NCI-H1694 (cell line): Measurements from ENCODE around the gene ANKRD10.

ENCODE experiments used
- DNase-seq: peaks from one replicate; lab custom pipeline; 2025; lab: John Stamatoyannopoulos, UW

Gene ANKRD10

DNA sequence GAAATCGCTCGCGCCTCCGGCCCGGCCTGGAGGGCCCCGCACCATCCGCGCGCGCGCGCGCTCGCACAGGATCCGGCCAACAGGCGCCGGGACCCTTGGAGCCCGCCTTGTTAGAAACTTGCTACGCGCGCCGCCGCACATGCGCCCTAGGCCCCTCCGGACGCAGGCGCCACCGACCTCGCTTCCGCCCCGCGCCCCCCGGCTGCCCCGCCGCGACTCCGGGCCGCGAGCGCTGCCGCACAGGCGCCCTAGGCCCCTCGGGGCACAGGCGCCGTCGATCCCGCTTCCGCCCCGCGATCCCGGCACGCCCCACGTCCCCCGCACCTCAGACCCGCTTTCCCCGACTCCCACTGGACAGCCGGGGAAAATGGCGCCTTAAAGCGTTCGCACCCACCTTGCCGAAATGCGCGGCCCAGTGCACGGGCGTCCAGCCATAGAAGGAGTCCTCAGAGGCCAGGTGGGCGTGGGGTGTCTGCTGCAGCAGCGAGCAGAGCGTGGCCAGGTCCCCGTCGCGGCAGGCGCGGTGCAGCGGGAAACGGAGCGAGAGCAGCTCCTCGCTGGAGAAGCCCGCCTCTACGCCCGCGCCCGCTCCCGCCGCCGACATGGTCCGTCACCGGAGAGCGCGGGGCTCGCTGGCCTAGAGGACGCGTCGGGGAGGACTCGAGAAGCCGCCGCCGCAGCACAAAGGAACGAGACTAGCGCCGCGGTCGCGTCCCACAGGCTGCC, 375 bp downstream of the ANKRD10 start:
- DNase-seq = peak; percentile 44

DNA sequence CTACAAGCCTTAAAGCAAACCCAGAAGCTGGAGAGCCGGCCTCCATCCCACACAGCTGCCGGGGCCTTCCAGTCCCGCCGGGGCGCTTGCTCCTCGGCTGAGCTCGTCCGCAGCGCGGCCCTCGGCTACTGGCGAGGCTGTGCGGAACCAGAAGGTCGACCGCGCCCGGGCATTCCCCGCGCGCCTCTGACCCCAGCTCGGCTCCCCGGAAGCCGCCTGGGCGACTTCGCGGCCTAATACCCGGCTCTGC, 863 bp downstream of the ANKRD10 start:
- no peak for DNase-seq

DNA sequence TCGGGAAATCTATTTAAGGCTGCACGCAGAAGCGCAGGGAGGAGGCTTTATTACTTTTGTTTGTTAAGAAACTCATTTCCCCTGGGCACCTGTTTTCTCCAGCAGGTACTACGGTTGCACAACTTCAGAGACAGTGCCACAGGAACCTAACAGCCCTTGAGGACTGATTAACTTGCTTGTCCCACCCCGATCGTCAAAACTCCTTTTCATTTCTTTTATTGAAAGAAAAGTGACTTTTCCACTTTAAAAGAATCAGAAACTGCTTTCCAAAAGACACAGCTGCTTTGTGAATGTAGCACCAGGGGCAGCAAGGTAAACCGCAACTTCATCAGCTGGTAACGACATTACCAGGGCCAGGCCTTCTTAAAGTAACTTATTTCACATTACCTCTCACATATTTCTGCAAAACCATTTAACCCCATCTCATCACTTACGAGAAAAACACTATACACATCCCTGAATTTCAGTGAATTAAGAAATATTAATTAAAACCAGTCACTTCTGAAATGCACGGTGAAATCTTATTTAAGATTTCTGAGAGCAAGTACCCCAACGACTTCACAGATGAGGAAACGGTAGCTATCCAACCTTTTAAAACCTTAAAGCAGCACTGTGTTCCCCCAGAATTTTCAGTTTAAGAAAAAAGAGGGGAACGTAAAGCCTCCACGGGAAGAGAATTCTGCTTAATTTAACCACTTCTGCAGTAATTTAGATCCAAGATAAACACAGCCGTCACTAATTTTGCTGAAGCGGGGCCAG, 1.4 kb downstream of the ANKRD10 start:
- no peak for DNase-seq

DNA sequence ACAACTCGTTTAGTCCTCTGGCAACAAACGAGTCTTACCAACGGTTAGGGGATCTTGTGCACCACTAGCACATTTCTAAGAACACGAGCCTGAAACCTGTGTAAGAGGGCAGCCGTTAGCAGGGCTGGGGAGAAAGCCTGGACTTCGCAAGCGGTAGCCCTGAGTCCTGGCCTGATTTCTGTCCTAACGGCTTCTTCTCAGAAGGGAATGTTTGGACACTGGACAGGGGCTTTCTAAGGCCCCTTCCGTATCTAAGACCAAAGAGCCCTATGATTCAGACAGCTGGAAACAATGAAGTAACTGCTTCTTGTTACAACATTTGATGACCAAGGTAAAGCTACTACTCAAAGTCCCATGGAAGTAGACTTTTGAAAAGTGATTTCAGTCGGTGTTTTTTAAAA, 2.2 kb downstream of the ANKRD10 start:
- DNase-seq = no peak

DNA sequence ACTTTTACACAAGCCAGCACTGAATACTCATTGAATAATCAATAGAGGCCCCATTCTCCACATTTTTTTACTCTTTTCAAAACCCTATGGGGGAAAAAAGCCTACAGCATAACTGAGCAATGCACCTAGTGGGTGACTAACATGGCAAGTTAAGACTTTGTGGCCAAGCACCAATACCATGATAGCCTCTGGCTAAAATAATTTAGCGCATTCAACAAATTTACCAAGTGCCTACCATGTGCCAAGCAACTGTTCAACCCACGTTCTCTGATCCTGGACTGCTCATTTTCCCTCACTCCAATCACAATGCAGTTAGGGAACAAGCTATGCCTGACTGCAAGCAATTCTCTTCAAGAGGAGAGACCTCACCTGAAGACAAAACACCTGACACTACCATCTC, 3.0 kb downstream of the ANKRD10 start:
- DNase-seq = no peak

DNA sequence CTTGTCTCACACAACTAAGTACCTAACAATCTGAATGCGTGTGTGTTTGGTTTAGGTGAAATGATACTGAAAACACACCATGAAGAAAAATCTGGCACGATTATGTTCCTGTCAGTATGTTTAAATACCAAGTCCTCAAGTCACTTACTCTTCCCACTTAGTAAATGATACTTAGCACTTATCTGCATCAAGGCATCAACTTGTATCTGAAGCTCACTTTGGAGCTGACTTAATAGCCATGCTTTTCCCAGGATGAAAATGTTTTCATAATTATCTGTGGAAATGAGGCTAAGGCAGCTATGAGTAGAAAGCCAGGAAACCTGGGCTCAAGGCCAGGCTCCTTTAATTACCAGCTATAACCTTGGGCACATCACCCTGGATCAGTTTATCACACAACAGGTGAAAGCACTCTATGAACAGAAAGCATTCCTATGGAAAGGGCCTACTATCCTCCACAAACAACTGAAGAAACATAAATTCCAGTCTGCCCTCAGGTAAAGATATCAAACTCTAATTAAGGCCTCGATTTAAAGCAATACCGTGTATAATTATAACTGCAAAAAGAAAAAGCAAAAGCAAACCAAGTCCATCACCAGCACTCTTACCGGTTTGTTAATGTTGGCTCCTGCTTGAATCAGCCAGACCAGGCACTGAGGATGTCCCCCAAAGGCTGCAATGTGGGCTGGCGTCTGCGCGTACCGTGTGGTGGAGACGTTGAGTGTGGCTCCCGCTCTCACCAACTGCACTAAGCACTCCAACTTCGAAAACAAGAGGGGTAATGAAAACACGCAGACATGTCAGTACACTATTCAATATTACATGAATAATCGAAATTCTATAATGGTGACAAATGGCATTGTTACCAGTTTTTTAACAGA, 4.6 kb downstream of the ANKRD10 start:
- DNase-seq = no peak

DNA sequence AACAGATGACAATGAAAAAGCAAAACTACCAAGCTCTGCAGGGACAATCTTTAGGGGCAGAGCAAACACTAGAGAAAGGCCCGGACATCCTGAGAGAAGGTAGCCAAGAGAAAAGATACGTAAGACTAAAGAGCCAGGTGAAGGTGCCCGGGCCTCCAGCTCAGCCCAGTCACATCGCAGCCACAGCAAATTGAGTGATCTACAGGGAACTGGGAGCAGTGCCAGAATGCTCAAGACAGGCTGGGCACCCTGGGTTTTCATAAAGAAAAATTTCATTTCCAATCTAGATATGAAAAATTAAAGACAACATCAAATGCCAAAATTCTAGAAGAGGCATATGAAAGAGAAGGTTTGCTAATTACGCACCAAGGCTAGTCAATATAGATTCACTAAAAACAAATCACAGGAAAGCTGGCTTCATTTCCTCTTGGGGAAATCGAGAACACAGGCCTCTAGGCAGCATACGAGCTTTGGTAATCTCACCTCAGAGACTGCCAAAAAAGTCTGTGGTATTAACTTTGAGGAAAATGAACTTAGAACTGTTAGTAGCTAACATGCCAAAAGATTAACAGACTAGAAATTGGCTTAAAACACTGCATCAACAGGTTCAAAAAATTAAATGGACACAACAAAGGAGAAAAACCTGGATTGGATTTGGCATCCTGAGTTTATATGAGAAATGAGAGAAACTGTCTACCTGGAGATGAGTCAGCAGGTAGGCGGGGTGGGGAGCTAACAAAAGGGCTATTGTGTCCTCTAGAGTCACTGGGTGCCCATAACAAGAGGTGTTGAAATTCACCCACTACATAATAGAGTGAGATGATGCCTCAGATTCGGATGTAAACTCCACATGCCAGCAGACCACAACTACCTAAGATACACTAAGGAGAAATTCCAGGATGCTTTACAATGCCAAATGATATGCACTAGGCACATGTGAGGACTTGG, 6.6 kb downstream of the ANKRD10 start:
- DNase-seq = no peak

DNA sequence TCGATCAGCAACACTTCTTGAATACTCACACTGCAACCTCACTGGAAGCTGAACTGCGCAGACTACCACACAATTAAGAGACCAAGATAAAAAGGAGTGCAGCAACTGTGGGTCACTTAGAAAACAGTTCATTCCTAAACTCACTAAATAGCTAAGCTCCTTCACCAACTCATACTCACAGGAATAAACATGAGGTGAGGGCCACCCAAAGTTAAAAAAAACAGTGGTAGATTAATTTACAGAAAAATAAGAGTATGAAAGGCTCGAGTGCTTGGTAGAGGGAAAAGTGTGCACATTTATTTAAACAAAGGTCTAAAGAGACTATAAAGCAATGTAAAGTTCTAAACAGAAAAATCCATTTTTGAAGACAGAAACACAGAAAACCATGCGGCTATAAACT, 7.6 kb downstream of the ANKRD10 start:
- no peak for DNase-seq

DNA sequence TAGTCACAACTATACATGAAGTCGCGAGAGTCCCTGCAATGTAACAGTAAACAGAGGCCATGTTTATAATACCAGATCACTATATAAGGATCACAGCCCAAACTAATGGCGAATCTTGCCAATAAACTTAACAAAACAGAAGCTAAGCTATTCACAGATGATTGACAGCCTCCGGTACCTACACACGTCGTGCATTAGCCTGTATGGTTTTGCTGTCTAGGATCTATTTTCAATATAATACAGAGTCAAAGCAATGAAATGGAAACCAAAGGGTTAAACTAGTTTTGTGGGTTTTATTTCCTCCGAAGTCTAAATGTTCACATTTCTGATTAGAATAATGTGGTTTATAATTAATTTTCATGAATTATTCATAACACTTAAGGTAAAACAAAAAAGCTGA, 10.1 kb downstream of the ANKRD10 start:
- no peak for DNase-seq

DNA sequence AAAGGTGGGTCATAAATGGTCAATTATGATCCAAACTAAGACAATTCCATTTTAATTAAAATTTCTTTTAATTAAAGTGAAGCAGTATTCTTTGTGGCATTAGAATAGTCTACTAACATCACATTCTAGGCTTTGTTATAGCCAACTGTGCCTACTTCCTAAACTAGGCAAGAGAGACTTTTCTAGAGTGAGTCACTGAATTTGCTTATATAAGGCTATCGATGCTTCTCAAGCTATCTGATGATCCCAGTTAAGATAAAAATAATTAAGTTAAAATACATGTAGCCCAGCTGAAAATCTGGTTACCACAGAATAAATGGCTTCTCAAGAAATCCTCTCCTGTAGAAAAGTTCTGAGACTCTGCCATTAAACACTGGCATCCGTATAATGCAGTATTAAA, 12.5 kb downstream of the ANKRD10 start:
- DNase-seq = no peak

DNA sequence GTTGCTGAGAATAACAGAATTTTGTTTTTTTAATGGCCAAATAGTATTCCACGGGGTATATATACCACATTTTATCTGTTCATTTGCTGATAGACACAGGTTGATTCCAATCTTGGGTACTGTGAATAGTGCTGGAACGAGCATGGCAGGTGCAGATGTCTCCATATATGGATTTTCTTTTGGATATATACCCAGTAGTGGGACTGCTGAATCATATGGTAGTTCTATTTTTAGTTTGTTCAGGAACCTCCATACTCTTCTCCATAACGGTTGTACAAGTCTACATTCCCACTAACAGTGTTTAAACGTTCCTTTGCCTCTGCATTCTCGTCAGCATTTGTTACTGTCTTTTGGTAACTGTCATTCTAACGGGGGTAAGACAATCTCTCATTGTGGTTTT, 17.3 kb downstream of the ANKRD10 start:
- DNase-seq = no peak

DNA sequence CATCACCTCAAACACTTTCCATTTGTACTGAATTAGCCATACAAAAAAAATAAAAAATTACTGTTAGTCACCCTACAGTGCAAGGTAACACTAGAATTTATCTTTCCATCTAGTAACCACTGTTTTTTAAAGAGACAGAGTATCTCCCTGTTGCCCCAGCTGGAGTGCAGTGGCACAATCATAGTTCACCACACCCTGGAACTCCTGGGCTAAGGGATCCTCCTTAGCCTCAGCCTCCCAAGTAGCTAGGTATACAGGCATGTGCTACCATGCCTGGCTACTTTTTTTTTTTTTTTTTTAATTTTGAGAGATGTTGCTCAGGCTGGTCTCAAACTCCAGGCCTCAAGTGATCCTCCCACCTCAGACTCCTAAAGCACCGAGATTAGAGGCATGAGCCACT, 17.9 kb downstream of the ANKRD10 start:
- DNase-seq = no peak

DNA sequence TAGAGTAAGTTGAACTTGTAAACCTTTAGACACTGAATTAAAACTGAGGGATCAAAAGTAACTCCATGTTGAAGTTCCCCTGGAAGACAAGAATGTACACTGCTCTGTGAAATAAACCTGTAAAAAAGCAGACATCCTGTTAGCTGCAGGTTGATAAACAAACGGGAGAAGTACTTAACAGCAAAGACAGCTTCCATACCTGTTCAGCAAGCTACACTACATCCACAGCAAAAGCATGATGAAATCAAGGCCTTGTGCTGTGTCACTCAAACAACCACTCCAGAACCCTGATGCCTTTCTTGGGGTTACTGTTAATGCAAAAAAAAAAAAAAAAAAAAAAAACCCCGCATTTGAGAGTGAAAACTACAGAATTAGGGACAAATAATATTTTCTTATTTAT, 20.8 kb downstream of the ANKRD10 start:
- DNase-seq = no peak

DNA sequence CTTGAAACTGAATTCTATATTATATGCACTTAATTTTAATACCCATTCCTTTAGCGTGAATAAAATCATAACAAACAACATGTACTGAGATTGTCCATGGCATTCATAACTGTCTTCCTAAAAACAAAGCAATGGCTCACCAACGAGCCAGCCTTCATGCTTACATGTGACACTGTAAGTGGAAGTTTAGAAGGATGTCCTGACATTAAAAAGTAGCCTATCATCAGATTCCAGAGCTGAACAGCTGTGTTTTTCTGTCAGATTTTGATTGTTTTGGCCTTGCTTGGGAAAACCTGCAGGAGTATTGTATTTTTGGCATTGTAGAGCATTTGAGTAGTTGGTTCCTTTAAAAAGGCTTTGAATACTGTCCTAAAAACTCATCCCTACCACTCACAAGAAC, 21.3 kb downstream of the ANKRD10 start:
- no peak for DNase-seq

DNA sequence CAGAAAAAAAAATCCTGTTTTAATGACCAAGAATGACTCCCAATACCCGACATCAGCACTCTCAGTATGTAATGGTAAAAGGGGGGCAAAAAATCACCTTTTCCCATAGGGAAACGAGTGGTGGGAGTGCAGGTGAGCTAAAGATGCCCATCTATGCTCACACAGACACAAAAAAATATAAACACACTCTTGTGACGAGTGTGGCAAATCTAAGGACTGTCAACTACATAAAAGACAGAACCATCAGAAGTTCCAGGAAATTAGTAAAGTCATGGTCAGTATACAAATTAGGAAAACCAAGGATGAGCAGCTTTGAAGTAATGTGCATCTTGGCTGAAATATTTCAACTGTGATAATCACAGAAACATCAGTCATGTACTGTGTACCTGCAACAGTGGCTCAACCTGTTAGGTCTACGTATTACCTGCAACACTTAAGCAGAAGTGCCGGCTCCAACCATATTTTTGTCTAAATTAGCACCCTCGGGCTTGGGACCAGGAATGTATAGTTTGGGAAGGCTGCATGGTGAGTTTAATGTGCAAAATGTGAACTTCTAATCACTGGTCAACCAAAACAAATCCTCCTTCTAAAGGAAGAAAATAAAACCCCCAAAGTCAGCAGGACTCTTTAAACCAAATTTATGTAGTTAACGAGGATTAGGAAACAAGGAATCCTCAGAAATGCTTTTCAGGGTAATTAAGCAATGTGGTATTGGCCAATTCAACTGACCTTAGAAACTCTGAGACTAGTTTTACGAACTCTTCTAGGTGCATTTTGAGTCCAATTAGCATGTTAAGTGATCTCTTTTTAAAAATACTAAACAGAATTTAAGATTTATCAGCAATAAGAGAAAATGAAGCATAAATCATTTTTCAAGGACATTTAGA, 24.3 kb downstream of the ANKRD10 start:
- no peak for DNase-seq

DNA sequence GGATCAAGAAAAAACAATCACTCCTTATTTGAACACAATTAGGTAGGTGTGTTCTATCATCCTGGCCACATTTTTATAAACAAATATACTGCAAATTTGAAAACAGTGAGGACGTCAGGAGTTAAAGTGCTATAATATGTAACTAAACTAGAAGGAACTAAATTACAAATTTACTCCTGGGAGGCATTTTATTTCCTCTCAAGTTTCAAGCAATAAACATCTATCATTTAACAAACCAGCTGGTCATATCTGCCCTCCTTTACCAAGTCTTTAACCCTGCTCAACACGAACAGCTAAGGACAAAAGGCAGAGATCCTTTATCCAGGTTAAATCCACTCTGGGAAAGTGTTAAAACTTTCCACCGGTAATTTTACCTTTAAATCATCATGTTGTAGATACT, 26.5 kb downstream of the ANKRD10 start:
- DNase-seq = no peak

DNA sequence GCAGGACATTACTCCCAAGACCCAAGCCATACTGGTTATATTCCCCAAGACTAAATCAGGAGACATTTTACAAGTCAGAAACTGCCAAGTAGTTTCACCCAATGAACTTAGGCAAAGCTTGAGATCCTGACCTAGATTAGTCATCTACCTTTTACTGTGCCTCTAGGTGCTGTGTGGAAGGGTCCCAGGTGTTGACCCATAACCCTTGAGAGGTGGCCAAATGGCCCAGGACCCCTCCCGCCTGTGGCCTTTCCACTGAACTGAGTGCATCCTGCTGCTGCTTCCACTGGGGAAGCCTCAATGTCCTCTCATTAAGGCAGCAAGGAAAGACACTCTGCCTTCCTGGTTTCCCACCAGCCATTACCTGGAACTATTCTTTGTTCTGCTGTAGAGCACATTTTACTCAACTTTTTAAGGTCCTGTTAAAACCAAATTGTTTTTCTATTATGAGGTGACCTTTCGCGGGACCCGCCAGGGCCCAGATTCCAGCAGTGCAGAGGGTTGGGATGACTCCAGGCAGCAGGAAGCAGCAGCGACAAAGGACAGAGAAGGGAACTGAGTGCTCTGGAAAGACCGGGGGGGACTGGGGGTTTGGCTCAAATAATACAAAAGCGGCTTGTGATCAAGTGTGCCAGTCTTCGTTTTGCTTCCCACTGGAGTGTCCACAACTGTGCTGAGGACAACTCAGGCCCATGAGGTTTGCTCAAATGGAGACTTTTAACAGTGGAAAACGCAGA, 27.1 kb downstream of the ANKRD10 start:
- no peak for DNase-seq

DNA sequence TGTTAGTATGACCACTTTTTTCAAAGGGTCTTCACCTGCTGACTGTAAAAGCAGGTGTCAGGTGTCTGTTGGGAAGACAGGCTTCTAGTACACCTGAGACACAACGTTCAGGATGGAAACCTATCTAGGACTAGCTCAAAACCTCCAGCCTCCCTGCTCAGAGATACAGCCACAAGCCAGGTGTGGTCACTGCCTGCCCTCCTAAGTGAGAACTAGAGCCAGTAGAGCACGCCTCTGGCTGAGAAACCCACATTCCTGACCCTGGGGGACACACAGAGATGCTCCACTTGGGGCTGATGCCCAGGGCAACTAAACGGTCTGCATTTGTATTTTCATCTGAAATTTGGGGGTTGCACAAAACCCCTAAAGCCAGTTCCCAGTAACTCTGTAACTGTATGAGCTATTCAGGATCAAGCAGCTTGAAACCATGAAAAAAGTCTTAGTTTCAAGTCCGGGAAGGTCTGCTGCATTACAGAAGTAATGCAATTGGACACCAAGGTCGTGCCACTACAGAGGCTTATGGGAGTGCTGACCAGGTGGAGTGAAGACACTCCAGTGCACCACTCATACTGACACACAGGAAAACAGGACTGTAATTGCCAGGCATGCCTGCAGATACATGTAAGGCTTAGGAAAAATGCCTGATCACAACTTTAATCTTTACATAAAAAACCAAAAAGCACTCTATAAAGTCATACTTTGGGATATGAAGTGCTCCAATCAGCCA, 27.8 kb downstream of the ANKRD10 start:
- no peak for DNase-seq
